Rectal smooth muscle tissue (tissue), 1 donor: ENCODE measurements around the gene NUFIP2.

ENCODE experiments used
- H3K27ac ChIP-seq: one replicate; pipeline ENCODE4 v1.7.0; 2013; ENCODE audit warnings: low read depth, low read length, inconsistent platforms
- H3K27me3 ChIP-seq: one replicate; pipeline ENCODE4 v1.7.0; 2013; ENCODE audit warnings: low read length; ENCODE audit not compliant: control insufficient read depth, insufficient read depth
- H3K36me3 ChIP-seq: one replicate; pipeline ENCODE4 v1.7.0; 2013; ENCODE audit warnings: low read length; ENCODE audit not compliant: control insufficient read depth, insufficient read depth
- H3K4me1 ChIP-seq: one replicate; pipeline ENCODE4 v1.7.0; 2013; ENCODE audit warnings: low read length; ENCODE audit not compliant: control insufficient read depth, insufficient read depth
- H3K4me3 ChIP-seq: one replicate; pipeline ENCODE4 v1.7.0; 2013; ENCODE audit warnings: low read length
- H3K9ac ChIP-seq: one replicate; pipeline ENCODE4 v1.7.0; 2013; ENCODE audit warnings: low read length

NUFIP2 gene

DNA sequence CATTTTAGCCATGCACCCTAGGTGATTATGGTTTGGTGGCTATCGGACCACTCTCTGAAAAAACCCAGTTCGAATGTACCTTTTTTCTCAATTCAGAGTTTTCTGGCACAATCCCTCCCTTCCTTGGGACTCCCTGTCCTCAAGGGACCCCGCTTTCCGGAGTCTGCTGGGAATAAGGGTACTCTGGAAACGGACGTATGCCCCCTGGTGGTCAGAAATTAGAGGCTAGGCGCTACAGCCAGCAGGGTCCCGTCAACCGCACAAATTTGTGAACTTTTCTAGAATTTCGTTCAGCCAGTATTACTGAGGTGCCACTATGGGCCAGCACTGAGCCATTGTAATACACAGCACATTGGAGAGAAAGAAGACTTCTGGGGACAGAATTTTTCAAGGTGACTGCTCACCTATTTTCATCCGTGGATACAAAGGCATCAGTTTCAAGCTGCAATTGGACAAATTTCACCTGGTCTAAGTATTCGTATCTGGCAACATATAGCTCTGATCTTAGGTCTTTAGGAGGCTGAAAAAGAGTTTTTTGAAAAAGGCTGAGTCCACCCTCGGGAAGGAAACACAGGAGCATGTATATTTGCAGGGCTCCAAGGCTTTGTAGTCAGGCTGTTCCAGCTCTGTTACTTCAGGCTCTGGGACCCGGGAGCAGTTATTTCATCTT, 74.4 kb downstream of the NUFIP2 start:
- Histone ChIP-seq H3K27me3 (peaks cover 2% of the 10 kb centered on the region), H3K4me1 (no peaks in the 10 kb centered on the region), H3K9ac (no peak overlapping the region), H3K27ac (no peak overlapping the region), H3K36me3 (no peaks in the 10 kb centered on the region), H3K4me3 (no peak overlapping the region)

DNA sequence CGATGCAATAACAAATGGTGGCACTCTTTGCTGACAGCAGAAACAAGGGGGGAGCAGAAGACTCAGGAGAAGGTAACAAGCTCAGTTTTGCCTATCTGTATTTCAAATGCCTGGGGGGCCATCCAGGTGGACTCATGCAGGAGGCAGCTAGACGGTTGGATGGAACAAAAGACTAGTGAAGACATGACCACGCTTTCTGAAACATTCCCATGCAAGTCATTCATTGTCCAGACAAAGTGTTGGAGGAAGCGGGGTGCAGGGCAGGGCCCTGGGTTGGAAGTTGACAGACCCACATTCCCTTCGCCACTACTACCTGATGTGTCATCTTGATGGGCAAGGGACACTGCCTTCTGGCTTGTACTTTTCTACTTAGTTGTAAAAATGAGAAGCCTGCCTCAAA, 77.1 kb downstream of the NUFIP2 start:
- Histone ChIP-seq H3K36me3 (no peaks in the 10 kb centered on the region), H3K4me1 (no peaks in the 10 kb centered on the region), H3K27me3 (peaks cover 2% of the 10 kb centered on the region), H3K27ac (no peak overlapping the region), H3K4me3 (no peak overlapping the region), H3K9ac (no peak overlapping the region)

DNA sequence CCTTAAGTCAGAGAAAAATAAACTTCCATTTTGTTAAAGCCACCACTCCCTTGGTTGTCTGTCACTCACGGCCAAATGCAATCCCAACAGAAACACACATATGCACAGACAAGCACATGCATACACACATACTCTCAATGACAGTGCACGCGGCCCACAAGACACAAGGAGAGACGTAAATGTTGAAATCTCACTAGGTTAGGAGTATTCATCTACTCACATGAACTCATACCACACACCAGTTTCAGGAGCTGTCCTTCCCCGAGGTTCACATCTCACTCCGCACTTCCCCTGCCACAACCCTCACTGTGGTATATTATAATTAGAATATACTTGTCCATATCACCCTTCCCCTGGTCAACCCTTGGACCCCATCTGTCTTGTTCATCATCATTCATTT, 77.8 kb downstream of the NUFIP2 start:
- no peaks in the 10 kb centered on the region for H3K4me1 ChIP-seq
- no peaks in the 10 kb centered on the region for H3K36me3 ChIP-seq
- H3K27ac ChIP-seq: no peak overlapping the region

DNA sequence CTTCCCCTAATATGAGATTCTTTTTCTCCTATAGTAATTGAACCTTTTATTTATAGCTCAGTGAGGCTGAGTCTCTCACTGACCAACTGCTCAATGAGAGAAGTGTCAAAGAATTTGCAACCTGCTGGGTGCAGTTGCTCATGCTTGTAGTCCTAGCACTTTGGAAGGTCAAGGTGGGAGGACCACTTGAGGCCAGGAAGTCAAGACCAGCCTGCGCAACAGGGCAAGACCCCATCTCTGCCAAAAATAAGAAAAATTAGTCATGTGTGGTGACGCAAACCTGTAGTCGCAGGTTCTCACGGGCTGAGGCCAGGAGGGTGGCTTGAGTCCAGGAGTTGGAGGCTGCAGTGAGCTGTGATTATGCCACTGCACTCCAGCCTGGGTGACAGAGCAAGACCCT, 78.2 kb downstream of the NUFIP2 start:
- Histone ChIP-seq H3K4me3 (no peak overlapping the region), H3K27ac (no peak overlapping the region), H3K9ac (no peak overlapping the region), H3K27me3 (peaks cover 2% of the 10 kb centered on the region), H3K4me1 (no peaks in the 10 kb centered on the region), H3K36me3 (no peaks in the 10 kb centered on the region)

More for the DNA sequence above, 77.8 kb downstream of the NUFIP2 start:
- Histone ChIP-seq H3K4me3 (no peak overlapping the region), H3K27me3 (peaks cover 2% of the 10 kb centered on the region), H3K9ac (no peak overlapping the region)

DNA sequence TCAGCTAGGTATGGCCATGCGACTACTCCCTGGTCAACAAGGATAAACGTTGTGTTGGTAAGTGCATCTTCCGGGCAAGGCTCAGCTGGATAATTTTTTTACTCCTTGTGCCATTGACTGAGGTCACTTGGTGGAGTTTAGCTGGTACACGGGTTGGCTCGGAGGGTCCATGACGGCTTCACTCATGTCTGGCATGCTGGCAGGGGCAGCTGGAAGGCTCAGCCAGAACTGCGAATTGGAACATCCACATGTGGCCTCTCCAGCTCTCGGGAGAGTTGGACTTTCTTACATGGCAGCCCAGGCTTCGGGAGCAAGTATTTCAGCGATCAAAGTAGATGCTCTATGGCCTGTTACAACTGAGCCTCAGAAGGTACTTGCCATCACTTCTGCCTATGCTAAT, 78.8 kb downstream of the NUFIP2 start:
- H3K36me3 ChIP-seq: no peaks in the 10 kb centered on the region
- no peak overlapping the region for H3K27ac ChIP-seq
- H3K4me1 ChIP-seq: no peaks in the 10 kb centered on the region

DNA sequence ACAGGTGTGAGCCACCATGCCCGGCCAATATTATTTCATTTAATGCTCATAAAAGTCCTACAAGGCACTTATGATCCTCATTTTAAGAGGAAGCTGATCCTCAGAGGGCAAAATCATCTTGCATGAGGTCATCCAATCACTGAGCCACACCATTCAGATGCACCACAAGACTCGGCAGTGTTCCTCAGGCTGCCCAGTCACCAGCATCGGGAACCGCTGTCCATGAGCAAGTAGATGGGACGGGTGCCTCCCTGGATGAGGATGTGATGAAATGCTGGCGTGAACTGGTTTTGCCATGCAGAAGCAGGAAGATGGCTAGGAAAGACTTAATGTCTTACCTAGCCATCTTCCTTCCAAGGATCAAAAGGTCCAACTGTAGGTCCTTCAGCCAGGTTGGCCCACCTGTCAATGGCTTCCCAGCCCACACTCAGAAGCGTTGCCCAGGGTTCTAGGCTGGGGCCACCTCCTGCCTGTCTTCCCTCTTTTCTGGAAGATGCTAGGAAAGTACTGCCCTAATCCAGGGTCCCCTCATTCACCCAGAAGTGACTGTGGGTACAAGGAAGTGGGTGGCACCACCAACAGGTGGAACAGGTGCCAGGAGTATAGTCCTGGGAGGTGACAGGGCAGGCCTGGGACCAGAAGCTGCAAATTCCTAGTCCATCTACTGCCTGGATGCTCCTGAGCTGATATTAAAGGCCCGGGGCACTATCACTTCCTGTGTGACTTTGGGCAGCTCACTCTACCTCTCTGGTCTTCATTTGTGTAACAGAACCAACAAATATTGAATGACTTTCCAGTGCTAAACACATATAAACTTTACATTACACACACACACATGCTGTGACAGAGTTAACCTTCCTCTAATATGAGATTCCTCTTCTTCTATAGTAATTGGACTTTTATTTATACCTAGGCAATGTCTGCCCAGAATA, 79.5 kb downstream of the NUFIP2 start:
- Histone ChIP-seq H3K27me3 (no peaks in the 10 kb centered on the region), H3K4me1 (no peaks in the 10 kb centered on the region), H3K27ac (no peak overlapping the region), H3K36me3 (no peaks in the 10 kb centered on the region), H3K4me3 (no peak overlapping the region), H3K9ac (no peak overlapping the region)

More for the DNA sequence above, 78.8 kb downstream of the NUFIP2 start:
- Histone ChIP-seq H3K9ac (no peak overlapping the region), H3K4me3 (no peak overlapping the region), H3K27me3 (peaks cover 2% of the 10 kb centered on the region)

DNA sequence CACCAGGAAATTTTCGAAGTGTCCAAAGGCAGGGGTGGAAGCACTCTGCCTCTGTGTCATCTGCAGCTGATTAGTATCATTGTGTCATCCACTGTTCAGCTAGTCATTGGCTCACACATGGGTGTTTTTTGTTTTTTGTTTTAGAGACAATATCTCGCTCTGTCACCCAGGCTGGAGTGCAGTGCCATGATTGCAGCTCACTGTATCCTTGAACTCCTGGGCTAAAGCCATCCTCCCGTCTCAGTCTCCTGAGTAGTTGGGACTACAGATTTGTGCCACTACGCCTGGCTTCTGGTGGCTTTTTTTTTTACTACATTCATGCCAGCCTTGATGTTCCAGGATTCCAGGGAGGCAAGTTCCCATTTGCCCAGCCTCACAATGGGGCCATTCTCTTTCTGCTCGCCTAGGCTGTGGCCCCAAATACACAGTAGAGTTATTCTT, 81.2 kb downstream of the NUFIP2 start:
- Histone ChIP-seq H3K9ac (no peak overlapping the region), H3K27me3 (no peaks in the 10 kb centered on the region), H3K36me3 (no peaks in the 10 kb centered on the region), H3K27ac (no peak overlapping the region), H3K4me1 (no peaks in the 10 kb centered on the region), H3K4me3 (no peak overlapping the region)

DNA sequence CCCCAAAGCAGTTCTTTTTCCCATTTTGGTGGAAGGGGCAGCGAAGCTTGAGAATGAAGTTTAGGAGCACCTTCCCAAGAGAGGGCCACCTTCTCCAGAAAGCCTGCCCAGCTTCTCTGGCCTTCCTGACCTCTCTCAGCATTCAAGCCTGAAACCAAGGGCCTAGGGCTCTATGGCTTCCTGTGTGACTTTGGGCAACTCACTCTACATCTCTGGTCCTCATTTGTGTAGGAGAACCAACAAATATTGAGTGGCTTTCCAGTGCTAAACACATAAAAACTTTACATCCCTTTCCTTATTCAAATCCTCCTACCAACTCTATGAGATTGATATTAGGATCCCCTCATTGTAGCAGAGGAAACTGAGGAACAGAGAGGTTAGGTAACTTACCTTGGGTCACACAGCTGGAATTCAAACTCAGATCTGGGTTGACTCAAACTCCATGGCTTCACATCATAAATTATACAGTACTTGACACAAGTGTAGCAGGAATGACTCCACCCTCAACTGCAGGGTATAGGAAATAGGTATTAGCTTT, 81.8 kb downstream of the NUFIP2 start:
- no peak overlapping the region for H3K27ac ChIP-seq
- no peak overlapping the region for H3K4me3 ChIP-seq
- H3K27me3 ChIP-seq: no peaks in the 10 kb centered on the region
- no peak overlapping the region for H3K9ac ChIP-seq
- no peaks in the 10 kb centered on the region for H3K36me3 ChIP-seq
- H3K4me1 ChIP-seq: no peaks in the 10 kb centered on the region

DNA sequence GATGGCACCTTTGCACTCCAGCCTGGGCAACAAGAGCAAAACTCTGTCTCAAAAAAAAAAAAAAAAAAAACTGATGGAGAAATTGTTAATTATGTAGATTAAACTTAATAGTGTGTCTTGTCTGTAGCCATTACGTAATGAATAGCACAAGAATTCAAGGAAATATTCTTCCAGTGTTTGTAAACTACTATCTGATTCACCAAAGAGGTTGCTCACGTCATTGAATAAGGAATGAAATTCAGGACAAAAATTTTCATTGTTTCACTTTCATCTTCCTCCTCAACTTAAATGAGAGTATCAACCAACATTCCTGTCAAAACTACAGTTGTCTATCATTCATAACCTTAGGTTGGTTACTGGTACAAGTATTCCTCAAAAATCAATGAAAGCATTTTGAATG, 83.1 kb downstream of the NUFIP2 start:
- H3K27ac ChIP-seq: no peak overlapping the region

DNA sequence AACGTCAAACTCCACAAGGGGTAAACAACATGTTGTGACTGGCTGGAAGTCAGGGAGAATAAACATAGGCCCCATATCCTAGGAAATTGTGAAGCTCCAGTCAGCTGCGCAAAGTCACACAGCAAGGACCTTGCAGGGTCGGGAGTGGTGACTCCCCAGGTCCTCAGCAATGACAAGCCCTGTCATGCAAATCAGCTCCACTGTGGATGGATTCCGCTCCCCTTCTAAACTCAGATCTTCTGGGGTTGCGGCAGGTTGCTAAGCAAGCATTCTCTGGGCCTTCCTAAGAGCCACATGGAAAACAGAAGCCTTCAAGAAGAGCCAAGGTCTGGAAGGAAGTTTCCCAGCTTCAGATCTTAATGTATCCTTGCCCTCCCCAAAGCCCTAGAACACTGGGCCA, 84.9 kb downstream of the NUFIP2 start:
- no peak overlapping the region for H3K4me3 ChIP-seq
- H3K9ac ChIP-seq: no peak overlapping the region
- no peaks in the 10 kb centered on the region for H3K36me3 ChIP-seq
- H3K4me1 ChIP-seq: no peaks in the 10 kb centered on the region
- no peaks in the 10 kb centered on the region for H3K27me3 ChIP-seq
- no peak overlapping the region for H3K27ac ChIP-seq

More for the DNA sequence above, 83.1 kb downstream of the NUFIP2 start:
- no peaks in the 10 kb centered on the region for H3K36me3 ChIP-seq
- no peak overlapping the region for H3K4me3 ChIP-seq
- H3K4me1 ChIP-seq: no peaks in the 10 kb centered on the region
- no peak overlapping the region for H3K9ac ChIP-seq
- H3K27me3 ChIP-seq: no peaks in the 10 kb centered on the region

DNA sequence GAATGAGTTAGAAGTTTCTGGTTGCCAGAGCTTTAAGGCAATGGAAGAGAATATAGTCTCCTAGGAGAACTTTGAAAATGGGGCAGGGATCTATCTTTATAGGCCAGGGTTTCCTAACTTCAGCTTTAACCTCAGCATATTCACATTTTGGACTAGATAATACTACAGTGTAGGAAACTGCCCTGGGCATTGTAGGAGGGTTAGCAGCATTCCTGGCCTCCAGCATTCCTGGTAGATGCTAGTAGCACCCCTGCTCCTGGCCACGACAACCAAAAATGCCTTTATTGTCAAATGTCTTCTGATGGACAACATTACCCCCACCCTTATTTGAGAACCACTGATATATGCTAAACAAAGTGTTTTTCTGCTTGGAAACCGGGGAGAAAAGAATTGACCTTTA, 86.0 kb downstream of the NUFIP2 start:
- no peaks in the 10 kb centered on the region for H3K27me3 ChIP-seq
- H3K9ac ChIP-seq: no peak overlapping the region
- H3K36me3 ChIP-seq: no peaks in the 10 kb centered on the region
- H3K4me1 ChIP-seq: no peaks in the 10 kb centered on the region
- H3K4me3 ChIP-seq: no peak overlapping the region
- H3K27ac ChIP-seq: no peak overlapping the region
